MM.1S (cell line): Measurements from ENCODE around the gene SANBR.
"Not testable (repeated sequence)": the region's sequence is repeated elsewhere in the genome, so short reads cannot be mapped to it uniquely, and the experiment has no call there.

Experiments
- DNase-seq: peaks from one replicate; pipeline ENCODE4 v3.0.0-alpha.2; 2015
- H2AFZ ChIP-seq: fragments of 300-600 bp; sonication (generic); 2 replicates; pipeline ENCODE4 v1.6.0; 2016; ENCODE audit warnings: antibody characterized with exemption, low read length
- H3F3A ChIP-seq: fragments of 300-600 bp; sonication (generic); 2 replicates; pipeline ENCODE4 v1.6.1; 2016; ENCODE audit warnings: mild to moderate bottlenecking, antibody characterized with exemption, low read length, moderate library complexity, mixed read lengths; ENCODE audit not compliant: insufficient read depth
- H3K27ac ChIP-seq: fragments of 300-600 bp; sonication (generic); 2 replicates; pipeline ENCODE4 v1.5.1; 2016; ENCODE audit warnings: mild to moderate bottlenecking, low read length
- H3K27me3 ChIP-seq: fragments of 300-600 bp; sonication (generic); replicated peaks from 2 replicates; pipeline ENCODE4 v1.6.0; 2016; ENCODE audit warnings: low read length; ENCODE audit not compliant: insufficient read depth
- H3K36me3 ChIP-seq: fragments of 300-600 bp; sonication (generic); replicated peaks from 2 replicates; pipeline ENCODE4 v1.6.1; 2016; ENCODE audit warnings: mild to moderate bottlenecking, low read length, mixed read lengths; ENCODE audit not compliant: insufficient read depth
- H3K4me1 ChIP-seq: fragments of 300-600 bp; sonication (generic); 2 replicates; pipeline ENCODE4 v1.6.1; 2016; ENCODE audit warnings: low read length, mixed read lengths
- H3K4me2 ChIP-seq: fragments of 300-600 bp; sonication (generic); 2 replicates; pipeline ENCODE4 v1.6.0; 2016; ENCODE audit warnings: low read depth, low read length
- H3K4me3 ChIP-seq: fragments of 300-600 bp; sonication (generic); 2 replicates; pipeline ENCODE4 v1.5.1; 2016; ENCODE audit warnings: low read length, mixed read lengths
- H3K79me2 ChIP-seq: fragments of 300-600 bp; sonication (generic); 2 replicates; pipeline ENCODE4 v1.6.1; 2016; ENCODE audit warnings: mixed run types, low read length, mixed read lengths
- H3K9ac ChIP-seq: fragments of 300-600 bp; sonication (generic); 2 replicates; pipeline ENCODE4 v1.6.1; 2016; ENCODE audit warnings: low read length, mixed read lengths
- H3K9me2 ChIP-seq: fragments of 300-600 bp; sonication (generic); replicated peaks from 2 replicates; pipeline ENCODE4 v1.6.1; 2016; ENCODE audit warnings: mild to moderate bottlenecking, low read length, mixed read lengths; ENCODE audit not compliant: insufficient read depth
- H3K9me3 ChIP-seq: fragments of 300-600 bp; sonication (generic); replicated peaks from 2 replicates; pipeline ENCODE4 v1.6.1; 2016; ENCODE audit warnings: mild to moderate bottlenecking, low read length, mixed read lengths; ENCODE audit not compliant: insufficient read depth
- H4K20me1 ChIP-seq: fragments of 300-600 bp; sonication (generic); 2 replicates; pipeline ENCODE4 v1.6.1; 2016; ENCODE audit warnings: mild to moderate bottlenecking, low read length, moderate library complexity, mixed read lengths; ENCODE audit not compliant: insufficient read depth
- CTCF ChIP-seq: fragments of 300-600 bp; sonication (generic); IDR thresholded peaks from 2 replicates; pipeline ENCODE4 v1.5.1; 2016; ENCODE audit warnings: antibody characterized with exemption, low read length, mixed read lengths
- EZH2 ChIP-seq: fragments of 300-600 bp; sonication (generic); optimal IDR thresholded peaks from 2 replicates; pipeline ENCODE3; 2017; ENCODE audit warnings: low read depth, mild to moderate bottlenecking, antibody characterized with exemption, low read length, mixed read lengths
- EZH2phosphoT487 ChIP-seq: fragments of 300-600 bp; sonication (generic); IDR thresholded peaks from 2 replicates; pipeline ENCODE4 v1.6.1; 2018; ENCODE audit warnings: antibody characterized with exemption, low read length

The SANBR gene

GRCh38 chr2:61029533-61029932 lies 36.1 kb upstream of the SANBR start:
- no peaks in the 10 kb centered on the region for H3F3A ChIP-seq
- no peak for DNase-seq
- no peaks in the 10 kb centered on the region for H3K9me2 ChIP-seq
- H3K36me3 ChIP-seq, result peaks cover 7% of the 10 kb centered on the region; the same call in 1 of the 2 replicates
- no peaks in the 10 kb centered on the region for H3K4me1 ChIP-seq
- H3K4me3 ChIP-seq, result no peak overlapping the region
- no peaks in the 10 kb centered on the region for H4K20me1 ChIP-seq
- no peak overlapping the region for H3K4me2 ChIP-seq
- no peak overlapping the region for H3K9ac ChIP-seq
- no peaks in the 10 kb centered on the region for H3K27me3 ChIP-seq
- no peaks in the 10 kb centered on the region for H3K79me2 ChIP-seq
- H3K27ac ChIP-seq, result no peak overlapping the region
- no peak overlapping the region for H2AFZ ChIP-seq
- H3K9me3 ChIP-seq, result no peaks in the 10 kb centered on the region
- no peak for TF ChIP-seq EZH2

GRCh38 chr2:61034592-61034991 lies 31.1 kb upstream of the SANBR start:
- not testable (repeated sequence) for H3K27me3 ChIP-seq, H3K27ac ChIP-seq, H3K9me3 ChIP-seq, H3K9ac ChIP-seq, H3K4me3 ChIP-seq, H3K4me1 ChIP-seq, DNase-seq, H4K20me1 ChIP-seq, H3K79me2 ChIP-seq, H3F3A ChIP-seq, H3K9me2 ChIP-seq, H2AFZ ChIP-seq, H3K4me2 ChIP-seq, H3K36me3 ChIP-seq

- not testable (repeated sequence) for H3K4me1 ChIP-seq, H3K4me2 ChIP-seq, H4K20me1 ChIP-seq, H3K27ac ChIP-seq, H3K9me3 ChIP-seq, DNase-seq, H3F3A ChIP-seq, H3K4me3 ChIP-seq, H2AFZ ChIP-seq, H3K36me3 ChIP-seq, H3K79me2 ChIP-seq, H3K27me3 ChIP-seq, H3K9ac ChIP-seq, H3K9me2 ChIP-seq
Measured at GRCh38 chr2:61036643-61037042, 29.0 kb upstream of the SANBR start.

- Histone ChIP-seq H3K4me2 (no peak overlapping the region), H3K9ac (no peak overlapping the region), H4K20me1 (no peaks in the 10 kb centered on the region), H3K4me3 (no peak overlapping the region), H3K4me1 (no peaks in the 10 kb centered on the region), H3K9me2 (no peaks in the 10 kb centered on the region), H3K36me3 (no peaks in the 10 kb centered on the region), H3K27ac (no peak overlapping the region), H3F3A (no peaks in the 10 kb centered on the region), H3K27me3 (no peaks in the 10 kb centered on the region), H3K79me2 (no peaks in the 10 kb centered on the region), H2AFZ (no peak overlapping the region), H3K9me3 (no peaks in the 10 kb centered on the region)
- no peak for DNase-seq
- no peak for TF ChIP-seq CTCF
- no peak for TF ChIP-seq EZH2phosphoT487
- no peak for TF ChIP-seq EZH2
Measured at GRCh38 chr2:61042807-61043206, 22.9 kb upstream of the SANBR start.

GRCh38 chr2:61044636-61045035 lies 21.0 kb upstream of the SANBR start:
- no peak for TF ChIP-seq EZH2
- TF ChIP-seq EZH2phosphoT487, result no peak
- no peak for TF ChIP-seq CTCF
- H3K4me2 ChIP-seq, result no peak overlapping the region
- H3K27ac ChIP-seq, result no peak overlapping the region
- no peak overlapping the region for H3K9ac ChIP-seq
- no peaks in the 10 kb centered on the region; the same call in 1 of the 2 replicates for H3K36me3 ChIP-seq
- no peak overlapping the region for H3K4me3 ChIP-seq
- H3K27me3 ChIP-seq, result no peaks in the 10 kb centered on the region
- no peak overlapping the region for H2AFZ ChIP-seq
- DNase-seq, result no peak
- H3K79me2 ChIP-seq, result no peaks in the 10 kb centered on the region
- no peaks in the 10 kb centered on the region for H3K4me1 ChIP-seq
- H4K20me1 ChIP-seq, result no peaks in the 10 kb centered on the region
- no peaks in the 10 kb centered on the region for H3K9me3 ChIP-seq
- H3F3A ChIP-seq, result no peaks in the 10 kb centered on the region
- no peaks in the 10 kb centered on the region for H3K9me2 ChIP-seq
